Keratinocyte (primary cell): ENCODE data around the gene SULT1B1. TPM values are rescaled to one million over a fixed set of nuclear protein-coding genes. Genes with fewer than 3 reads are reported as not detected.

Source experiments
- DNase-seq: peaks from one replicate; pipeline ENCODE4 v3.0.0-alpha.2; 2011; ENCODE audit warnings: low read depth, missing footprints, low spot score
- FAIRE-seq: peaks from 2 replicates; lab custom pipeline; 2011; peaks lifted over from hg19 to GRCh38; lab: Jason Lieb, UNC
- H2AFZ ChIP-seq: 2 replicates; pipeline ENCODE4 v1.6.0; 2012; ENCODE audit warnings: low read length, control low read depth, inconsistent platforms; ENCODE audit not compliant: control insufficient read depth
- H3K27ac ChIP-seq: 2 replicates; pipeline ENCODE4 v1.5.1; 2011; ENCODE audit warnings: low read length; ENCODE audit not compliant: control insufficient read depth, insufficient read depth
- H3K27me3 ChIP-seq: 3 replicates; pipeline ENCODE4 v1.6.0; 2011; ENCODE audit warnings: low read length; ENCODE audit not compliant: control insufficient read depth, insufficient read depth; ENCODE audit errors: extremely low read depth
- H3K36me3 ChIP-seq, 2 experiments: 2 replicates in 1 of 2; 3 replicates in 1 of 2; pipeline ENCODE4 v1.5.1; 2011; ENCODE audit warnings: low read length in 2 of 2, mild to moderate bottlenecking in 1 of 2; ENCODE audit not compliant: control insufficient read depth in 2 of 2, insufficient read depth in 2 of 2; ENCODE audit errors: extremely low read depth in 1 of 2
- H3K4me1 ChIP-seq: 3 replicates; pipeline ENCODE4 v1.5.1; 2011; ENCODE audit warnings: low read length; ENCODE audit not compliant: control insufficient read depth, insufficient read depth; ENCODE audit errors: extremely low read depth
- H3K4me2 ChIP-seq: 3 replicates; pipeline ENCODE4 v1.6.0; 2011; ENCODE audit warnings: low read depth, low read length; ENCODE audit not compliant: control insufficient read depth, insufficient read depth; ENCODE audit errors: extremely low read depth
- H3K4me3 ChIP-seq, 3 experiments: fragments of 200-600 bp in 1 of 3; sonication (generic) in 1 of 3; 2 replicates in 2 of 3; 3 replicates in 1 of 3; pipeline ENCODE4 v1.5.1; 2011 to 2016; ENCODE audit warnings: low read length in 3 of 3, mild to moderate bottlenecking in 3 of 3, control low read depth in 2 of 3, inconsistent platforms in 1 of 3, low read depth in 1 of 3, mixed read lengths in 1 of 3, mixed run types in 1 of 3, moderate library complexity in 1 of 3; ENCODE audit not compliant: control insufficient read depth in 2 of 3, insufficient read depth in 2 of 3; ENCODE audit errors: extremely low read depth in 1 of 3
- H3K79me2 ChIP-seq: 2 replicates; pipeline ENCODE4 v1.6.0; 2012; ENCODE audit warnings: low read length; ENCODE audit not compliant: control insufficient read depth, insufficient read depth
- H3K9ac ChIP-seq: 3 replicates; pipeline ENCODE4 v1.6.0; 2011; ENCODE audit warnings: low read length; ENCODE audit not compliant: control insufficient read depth, insufficient read depth; ENCODE audit errors: extremely low read depth
- H3K9me1 ChIP-seq: 3 replicates; pipeline ENCODE4 v1.6.0; 2011; ENCODE audit warnings: low read length; ENCODE audit not compliant: control insufficient read depth, insufficient read depth; ENCODE audit errors: extremely low read depth
- H3K9me3 ChIP-seq: 2 replicates; pipeline ENCODE4 v1.5.1; 2012; ENCODE audit warnings: low read depth, low read length; ENCODE audit not compliant: control insufficient read depth
- H4K20me1 ChIP-seq: 3 replicates; pipeline ENCODE4 v1.6.0; 2011; ENCODE audit warnings: low read length; ENCODE audit not compliant: control insufficient read depth, insufficient read depth; ENCODE audit errors: extremely low read depth
- CTCF ChIP-seq, 3 experiments: IDR thresholded peaks in 1 of 3; conservative IDR thresholded peaks in 1 of 3; optimal IDR thresholded peaks in 1 of 3; 2 replicates in 2 of 3; 3 replicates in 1 of 3; pipeline versions ENCODE3 to v1.5.1; 2011; ENCODE audit warnings: low read length in 3 of 3, mild to moderate bottlenecking in 3 of 3, moderate library complexity in 2 of 3, control low read depth in 1 of 3, inconsistent platforms in 1 of 3; ENCODE audit not compliant: insufficient read depth in 2 of 3; ENCODE audit errors: extremely low read depth in 1 of 3
- EZH2 ChIP-seq: IDR thresholded peaks from one replicate; pipeline ENCODE4 v1.6.1; 2012; ENCODE audit warnings: inconsistent platforms, mild to moderate bottlenecking, low read length, moderate library complexity
- dilution Hi-C: fragments of 300-500 bp; cut with MboI; formaldehyde crosslinking; loops from one replicate; pipeline ENCODE4 v1.7.0; 2020; ENCODE audit warnings: low sequenced_read_pairs; ENCODE audit not compliant: extremely low pct_ligation_motif_present
- polyA plus RNA-seq, 5 experiments: library from polyadenylated mRNA; depleted of rRNA in 3 of 5; stranded (reverse) in 3 of 5; stranded (forward) in 1 of 5; unstranded in 1 of 5; fragments of >200 nt; gene quantifications; 1 replicate in 1 of 5; 2 replicates in 3 of 5; 3 replicates in 1 of 5; pipeline versions ENCODE4 v1.2.1 to v1.2.3, GENCODE V29; 2011 to 2012; ENCODE audit warnings: missing spikeins in 2 of 5, low read depth in 1 of 5, low replicate concordance in 1 of 5

SULT1B1 gene
- polyA plus RNA-seq, 1 donor (not counting 4 experiments of a cell fraction or from before 2014, with no cell fraction given) = 0.39 TPM

GRCh38 chr4:69754926-69755580 lies 5.4 kb downstream of the SULT1B1 start:
- no peaks in the 10 kb centered on the region for H3K9me3 ChIP-seq
- no peaks in the 10 kb centered on the region for H3K36me3 ChIP-seq
- no peaks in the 10 kb centered on the region for H3K79me2 ChIP-seq
- H3K27me3 ChIP-seq = no peaks in the 10 kb centered on the region
- H3K9me1 ChIP-seq = no peaks in the 10 kb centered on the region
- no peak for TF ChIP-seq EZH2
- no peak for TF ChIP-seq CTCF (optimal IDR thresholded peaks at IDR 0.05 in 1 of 3, IDR thresholded peaks at IDR 0.05 in 1 of 3, conservative IDR thresholded peaks at IDR 0.05 in 1 of 3; ENCODE audit: extremely low read depth in 1 of 3, insufficient read depth in 2 of 3, low read length in 3 of 3)
- dilution Hi-C loops = no loop called here
- H3K9ac ChIP-seq = no peak overlapping the region
- H3K27ac ChIP-seq = no peak overlapping the region
- H3K4me2 ChIP-seq = no peak overlapping the region
- FAIRE-seq (no peak), DNase-seq (no peak)
- H3K4me1 ChIP-seq = peaks cover 10% of the 10 kb centered on the region
- no peaks in the 10 kb centered on the region for H4K20me1 ChIP-seq
- H3K4me3 ChIP-seq = no peak overlapping the region
- no peak overlapping the region for H2AFZ ChIP-seq

- Histone ChIP-seq H3K9me3 (no peaks in the 10 kb centered on the region), H3K4me3 (no peak overlapping the region), H3K79me2 (no peaks in the 10 kb centered on the region), H3K9ac (no peak overlapping the region), H3K36me3 (no peaks in the 10 kb centered on the region), H3K9me1 (no peaks in the 10 kb centered on the region), H3K4me1 (peaks cover 19% of the 10 kb centered on the region), H2AFZ (no peak overlapping the region), H3K4me2 (no peak overlapping the region), H3K27ac (no peak overlapping the region), H4K20me1 (no peaks in the 10 kb centered on the region), H3K27me3 (no peaks in the 10 kb centered on the region)
- dilution Hi-C loops = no loop called here
- DNase-seq (no peak), FAIRE-seq (no peak)
- TF ChIP-seq CTCF (optimal IDR thresholded peaks at IDR 0.05 in 1 of 3, IDR thresholded peaks at IDR 0.05 in 1 of 3, conservative IDR thresholded peaks at IDR 0.05 in 1 of 3; ENCODE audit: extremely low read depth in 1 of 3, insufficient read depth in 2 of 3, low read length in 3 of 3) (no peak), EZH2 (no peak)
Measured at GRCh38 chr4:69753686-69754085, 6.7 kb downstream of the SULT1B1 start.
